H1 (cell line): ENCODE measurements around the gene OR8B4. TPM values are rescaled to one million over a fixed set of nuclear protein-coding genes. Genes with fewer than 3 reads are reported as not detected.

Experiments
- CTCF ChIA-PET: fragments of 300-600 bp; sonication (Branson Sonifier 250); formaldehyde crosslinking; loops from one replicate; lab custom pipeline; 2021; ENCODE audit not compliant: partially characterized antibody; lab: Charles Lee
- POLR2A ChIA-PET: fragments of 300-600 bp; sonication (Branson Sonifier 250); formaldehyde crosslinking; loops from one replicate; lab custom pipeline; 2021; ENCODE audit warnings: inconsistent platforms; ENCODE audit not compliant: partially characterized antibody; lab: Charles Lee
- DNase-seq, 2 experiments: peaks; one replicate each; pipeline versions ENCODE4 v3.0.0 to v3.0.0-alpha.2; 2010 to 2022; ENCODE audit warnings: low spot score in 2 of 2, low read depth in 1 of 2, mixed read lengths in 1 of 2
- FAIRE-seq: peaks from 2 replicates; lab custom pipeline; 2011; peaks lifted over from hg19 to GRCh38; lab: Jason Lieb, UNC
- H2AFZ ChIP-seq: 2 replicates; pipeline ENCODE4 v1.8.1; 2012; ENCODE audit warnings: low read length, inconsistent platforms
- H2AK5ac ChIP-seq: 2 replicates; pipeline ENCODE4 v1.6.1; 2013; ENCODE audit warnings: low read depth, low read length
- H2BK120ac ChIP-seq: replicated peaks from 2 replicates; pipeline ENCODE3; 2013; ENCODE audit warnings: low read depth, low read length, inconsistent platforms
- H2BK12ac ChIP-seq: 2 replicates; pipeline ENCODE4 v1.6.1; 2013; ENCODE audit warnings: low read depth, low read length
- H2BK15ac ChIP-seq: 2 replicates; pipeline ENCODE4 v1.6.1; 2013; ENCODE audit warnings: low read length
- H2BK20ac ChIP-seq: 2 replicates; pipeline ENCODE4 v1.6.1; 2013; ENCODE audit warnings: low read length
- H2BK5ac ChIP-seq: 2 replicates; pipeline ENCODE4 v1.6.1; 2013; ENCODE audit warnings: low read depth, low read length
- H3K14ac ChIP-seq: 2 replicates; pipeline ENCODE4 v1.6.1; 2013; ENCODE audit warnings: inconsistent platforms; ENCODE audit not compliant: insufficient read length
- H3K18ac ChIP-seq: 2 replicates; pipeline ENCODE4 v1.6.1; 2013; ENCODE audit warnings: low read length; ENCODE audit errors: extremely low read depth
- H3K23ac ChIP-seq: 2 replicates; pipeline ENCODE4 v1.6.1; 2013; ENCODE audit warnings: inconsistent platforms; ENCODE audit not compliant: insufficient read length
- H3K23me2 ChIP-seq: 2 replicates; pipeline ENCODE4 v1.6.1; 2013; ENCODE audit warnings: low read depth, low read length
- H3K27ac ChIP-seq: 2 replicates; pipeline ENCODE4 v1.6.1; 2011; ENCODE audit warnings: low read depth, low read length, inconsistent platforms
- H3K27me3 ChIP-seq, 4 experiments: replicated peaks in 1 of 4; 1 replicate in 1 of 4; 2 replicates in 3 of 4; pipeline versions ENCODE4 v1.6.1 to v1.8.1; 2011 to 2013; ENCODE audit warnings: low read length in 3 of 4, mild to moderate bottlenecking in 3 of 4, inconsistent platforms in 2 of 4, mixed read lengths in 2 of 4, moderate library complexity in 1 of 4; ENCODE audit not compliant: control insufficient read depth in 3 of 4, insufficient read depth in 3 of 4; ENCODE audit errors: extremely low read depth in 1 of 4
- H3K36me3 ChIP-seq, 4 experiments: 2 replicates each; pipeline versions ENCODE4 v1.6.1 to v1.8.1; 2011 to 2013; ENCODE audit warnings: mild to moderate bottlenecking in 4 of 4, low read length in 3 of 4, moderate library complexity in 2 of 4, control low read depth in 1 of 4, inconsistent platforms in 1 of 4; ENCODE audit not compliant: insufficient read depth in 4 of 4, control insufficient read depth in 2 of 4
- H3K4ac ChIP-seq: replicated peaks from 2 replicates; pipeline ENCODE3; 2013; ENCODE audit warnings: low read length, low read depth, mixed read lengths, inconsistent platforms; ENCODE audit not compliant: insufficient read length
- H3K4me1 ChIP-seq, 4 experiments: replicated peaks in 1 of 4; 1 replicate in 1 of 4; 2 replicates in 3 of 4; pipeline versions ENCODE4 v1.6.1 to v1.8.1; 2011 to 2013; ENCODE audit warnings: low read length in 3 of 4, inconsistent platforms in 2 of 4, mixed read lengths in 1 of 4; ENCODE audit not compliant: insufficient read depth in 4 of 4, control insufficient read depth in 3 of 4
- H3K4me2 ChIP-seq, 2 experiments: 2 replicates each; pipeline versions ENCODE4 v1.6.1 to v1.8.1; 2011 to 2013; ENCODE audit warnings: low read depth in 2 of 2, low read length in 2 of 2, control low read depth in 1 of 2, inconsistent platforms in 1 of 2, mild to moderate bottlenecking in 1 of 2; ENCODE audit not compliant: insufficient read depth in 1 of 2
- H3K4me3 ChIP-seq, 4 experiments: fragments of 200-600, 300-600 bp in 1 of 4; sonication (generic), shearing (Covaris generic), sonication (Bioruptor Twin) in 1 of 4; 2 replicates each; pipeline versions ENCODE4 v1.5.1 to v1.8.1; 2011 to 2016; ENCODE audit warnings: low read length in 4 of 4, low read depth in 3 of 4, control low read depth in 2 of 4, inconsistent platforms in 2 of 4, mild to moderate bottlenecking in 2 of 4, mixed read lengths in 1 of 4, moderate library complexity in 1 of 4; ENCODE audit not compliant: insufficient read depth in 2 of 4; ENCODE audit errors: extremely low read depth in 1 of 4
- H3K56ac ChIP-seq: replicated peaks from 2 replicates; pipeline ENCODE3; 2013; ENCODE audit warnings: low read depth, mild to moderate bottlenecking, mixed read lengths, low read length, inconsistent platforms; ENCODE audit not compliant: insufficient read length
- H3K79me1 ChIP-seq: 2 replicates; pipeline ENCODE4 v1.6.1; 2013; ENCODE audit warnings: low read depth, low read length, control low read depth
- H3K79me2 ChIP-seq, 2 experiments: 2 replicates each; pipeline versions ENCODE4 v1.6.1 to v1.8.1; 2012 to 2013; ENCODE audit warnings: low read length in 2 of 2, mild to moderate bottlenecking in 2 of 2, inconsistent platforms in 1 of 2; ENCODE audit not compliant: insufficient read depth in 2 of 2, control insufficient read depth in 1 of 2
- H3K9ac ChIP-seq, 4 experiments: replicated peaks in 1 of 4; 1 replicate in 1 of 4; 2 replicates in 3 of 4; pipeline versions ENCODE4 v1.6.1 to v1.8.1; 2011 to 2013; ENCODE audit warnings: low read depth in 3 of 4, low read length in 3 of 4, control low read depth in 2 of 4, mild to moderate bottlenecking in 2 of 4, moderate library complexity in 2 of 4, inconsistent platforms in 1 of 4; ENCODE audit errors: extremely low read depth in 1 of 4
- H3K9me3 ChIP-seq, 2 experiments: 2 replicates each; pipeline versions ENCODE4 v1.6.1 to v1.8.1; 2012 to 2013; ENCODE audit warnings: mild to moderate bottlenecking in 2 of 2, moderate library complexity in 2 of 2, control low read depth in 1 of 2, inconsistent platforms in 1 of 2, low read depth in 1 of 2, low read length in 1 of 2, mixed read lengths in 1 of 2; ENCODE audit not compliant: insufficient read depth in 2 of 2
- H4K20me1 ChIP-seq, 2 experiments: replicated peaks in 1 of 2; 2 replicates each; pipeline versions ENCODE3 to v1.8.1; 2011 to 2013; ENCODE audit warnings: inconsistent platforms in 2 of 2, low read length in 2 of 2, mild to moderate bottlenecking in 1 of 2; ENCODE audit not compliant: insufficient read depth in 2 of 2, control insufficient read depth in 1 of 2
- H4K5ac ChIP-seq: 2 replicates; pipeline ENCODE4 v1.6.1; 2013; ENCODE audit warnings: low read length, low read depth, mixed read lengths, inconsistent platforms; ENCODE audit not compliant: insufficient read length
- H4K8ac ChIP-seq: 2 replicates; pipeline ENCODE4 v1.8.0; 2013; ENCODE audit warnings: mild to moderate bottlenecking, moderate library complexity, low read length, inconsistent platforms; ENCODE audit not compliant: insufficient read depth; ENCODE audit errors: extremely low read depth
- H4K91ac ChIP-seq: replicated peaks from 2 replicates; pipeline ENCODE3; 2013; ENCODE audit warnings: low read length, mixed read lengths, inconsistent platforms; ENCODE audit not compliant: insufficient read length
- CBX8 ChIP-seq: fragments of 300-800, 300-1000 bp; sonication (generic); IDR thresholded peaks from 2 replicates; pipeline ENCODE4 v1.7.1; 2016; ENCODE audit warnings: low read depth, low read length, borderline replicate concordance
- CHD2 ChIP-seq: IDR thresholded peaks from 2 replicates; pipeline ENCODE4 v1.6.1; 2012; ENCODE audit warnings: low read length, improper control_type of control experiment
- CREB1 ChIP-seq: IDR thresholded peaks from 2 replicates; pipeline ENCODE4 v1.6.1; 2012; ENCODE audit warnings: inconsistent platforms
- CTBP2 ChIP-seq: IDR thresholded peaks from 2 replicates; pipeline ENCODE4 v1.7.0; 2011; ENCODE audit warnings: borderline replicate concordance, mild to moderate bottlenecking, moderate library complexity, mixed read lengths, low read length; ENCODE audit not compliant: insufficient read depth, insufficient read length
- E2F6 ChIP-seq: IDR thresholded peaks from 2 replicates; pipeline ENCODE4 v1.6.1; 2012; ENCODE audit warnings: inconsistent platforms
- HDAC2 ChIP-seq, 2 experiments: fragments of 300-600 bp in 1 of 2; sonication (generic) in 1 of 2; IDR thresholded peaks; 2 replicates each; pipeline ENCODE4 v1.6.1; 2011 to 2012; ENCODE audit warnings: low read depth in 2 of 2, low read length in 2 of 2, mild to moderate bottlenecking in 2 of 2, moderate library complexity in 2 of 2, borderline replicate concordance in 1 of 2, inconsistent platforms in 1 of 2
- JUND ChIP-seq: IDR thresholded peaks from 2 replicates; pipeline ENCODE4 v1.6.1; 2011; ENCODE audit warnings: mild to moderate bottlenecking, improper control_type of control experiment, low read length
- MAFK ChIP-seq: IDR thresholded peaks from 2 replicates; pipeline ENCODE4 v1.6.1; 2012; ENCODE audit warnings: low read depth, mild to moderate bottlenecking, improper control_type of control experiment, low read length
- RAD21 ChIP-seq, 2 experiments: IDR thresholded peaks in 1 of 2; conservative IDR thresholded peaks in 1 of 2; 2 replicates each; pipeline ENCODE4 v1.6.1; 2011; ENCODE audit warnings: low read depth in 2 of 2, low read length in 2 of 2, improper control_type of control experiment in 1 of 2, inconsistent platforms in 1 of 2, mild to moderate bottlenecking in 1 of 2, moderate library complexity in 1 of 2
- RXRA ChIP-seq: IDR thresholded peaks from 2 replicates; pipeline ENCODE4 v1.6.1; 2011; ENCODE audit warnings: low read depth, mild to moderate bottlenecking, low read length, moderate library complexity; ENCODE audit not compliant: insufficient read depth
- SAP30 ChIP-seq: fragments of 300-600 bp; sonication (generic); IDR thresholded peaks from 2 replicates; pipeline ENCODE4 v1.7.1; 2012; ENCODE audit warnings: low read length, moderate library complexity, mild to moderate bottlenecking, inconsistent platforms; ENCODE audit not compliant: insufficient read depth, insufficient replicate concordance
- SIRT6 ChIP-seq: IDR thresholded peaks from one replicate; pipeline ENCODE4 v1.7.1; 2012; ENCODE audit warnings: low read length, inconsistent platforms
- TEAD4 ChIP-seq: IDR thresholded peaks from 2 replicates; pipeline ENCODE4 v1.6.1; 2012; ENCODE audit warnings: low read depth, low read length, inconsistent platforms, mixed read lengths
- ZNF274 ChIP-seq: IDR thresholded peaks from 2 replicates; pipeline ENCODE4 v1.7.0; 2012; ENCODE audit warnings: low read length, borderline replicate concordance; ENCODE audit errors: extremely low read depth
- WGBS, 2 experiments: shearing (Covaris generic) in 1 of 2; methylation state at CpG; one replicate each; pipeline versions ENCODE4 v1.1.6 to v1.1.7; 2013 to 2015; ENCODE audit warnings: low lambda C conversion rate in 2 of 2, mixed read lengths in 2 of 2, inconsistent platforms in 1 of 2, low coverage in 1 of 2, missing lambda C conversion rate in 1 of 2; ENCODE audit not compliant: insufficient replicate concordance in 2 of 2, insufficient coverage in 1 of 2, insufficient read length in 1 of 2; ENCODE audit errors: extremely low coverage in 1 of 2, missing lambda C conversion rate in 1 of 2; 5-methylcytosine and 5-hydroxymethylcytosine counted together
- polyA plus RNA-seq, 7 experiments: library from polyadenylated mRNA; depleted of rRNA in 3 of 7; stranded (reverse) in 5 of 7; unstranded in 2 of 7; fragments of >200 nt in 5 of 7; fragments of 200-250 nt in 2 of 7; gene quantifications; 1 replicate in 5 of 7; 2 replicates in 1 of 7; 4 replicates in 1 of 7; pipeline versions ENCODE4 v1.2.1 to v1.2.3, GENCODE V29; 2011 to 2013; ENCODE audit warnings: missing spikeins in 2 of 7, mixed read lengths in 2 of 7
- total RNA-seq: library from RNA; stranded (reverse); fragmentation: NEBNext Ultra II Directional; extraction: Animal tissue kit (Norgen Biotek cat#: 25700); gene quantifications from 2 replicates; pipeline ENCODE4 v1.2.1, GENCODE V29; 2021

Gene OR8B4
- total and polyA plus RNA-seq, 2 of the 8 experiments (the other 6 are each of a cell fraction or from before 2014, with no cell fraction given) = not detected

- Histone ChIP-seq H4K5ac (no peak overlapping the region), H4K8ac (no peak overlapping the region), H4K20me1 (no peaks in the 10 kb centered on the region), H3K9me3 (no peaks in the 10 kb centered on the region), H3K4me1 (no peaks in the 10 kb centered on the region), H3K27ac (no peak overlapping the region), H3K79me1 (no peaks in the 10 kb centered on the region), H3K4ac (no peak overlapping the region), H2BK15ac (no peak overlapping the region), H3K18ac (no peak overlapping the region), H2BK5ac (no peak overlapping the region), H3K36me3 (no peaks in the 10 kb centered on the region), H2BK12ac (no peak overlapping the region), H3K4me3 (no peak overlapping the region), H3K9ac (no peak overlapping the region), H3K56ac (no peak overlapping the region), H2BK120ac (no peak overlapping the region), H3K4me2 (no peak overlapping the region), H3K23me2 (peaks cover 1% of the 10 kb centered on the region; the same call in 1 of the 2 replicates), H2AK5ac (no peak overlapping the region), H2AFZ (no peak overlapping the region), H4K91ac (no peak overlapping the region), H3K14ac (no peak overlapping the region), H2BK20ac (no peak overlapping the region), H3K23ac (no peak overlapping the region), H3K79me2 (no peaks in the 10 kb centered on the region), H3K27me3 (no peaks in the 10 kb centered on the region)
- no peak for FAIRE-seq
- ChIA-PET CTCF (interaction anchor here (0.8 kb wide), 1 partner anchor 19 kb away, joined by 3 read pairs; no protein-coding TSS in a partner anchor), POLR2A (no interaction called here)
- DNase-seq = no peak
- 94% methylated on average over 4 of the region's 4 CpGs; no CpG with 5 or more reads in 1 of the 2 experiments for WGBS, 2 experiments
- TF ChIP-seq SIRT6 = no peak
- no peak for TF ChIP-seq RXRA
- TF ChIP-seq RAD21 (IDR thresholded peaks at IDR 0.05 in 1 of 2, conservative IDR thresholded peaks at IDR 0.05 in 1 of 2; ENCODE audit: low read depth in 2 of 2, low read length in 2 of 2) = no peak
- no peak for TF ChIP-seq CTBP2
- TF ChIP-seq CREB1 = no peak
- TF ChIP-seq TEAD4 = no peak
- TF ChIP-seq CBX8 = no peak
- TF ChIP-seq JUND = no peak
- no peak for TF ChIP-seq E2F6
- TF ChIP-seq HDAC2 (IDR thresholded peaks at IDR 0.05; ENCODE audit: borderline replicate concordance in 1 of 2, low read depth in 2 of 2, low read length in 2 of 2) = no peak
- TF ChIP-seq MAFK = no peak
- TF ChIP-seq CHD2 = no peak
- no peak for TF ChIP-seq ZNF274
- no peak for TF ChIP-seq SAP30
These were observed 3.6 kb downstream of the OR8B4 start for GRCh38 chr11:124421043-124421442.
